ENCODE data around the gene SMIM11. TPM values are rescaled to one million over a fixed set of nuclear protein-coding genes. Genes with fewer than 3 reads are reported as not detected.

SMIM11 gene
- total RNA-seq, 1 donor from 2014 or later = 29.0 TPM

DNA sequence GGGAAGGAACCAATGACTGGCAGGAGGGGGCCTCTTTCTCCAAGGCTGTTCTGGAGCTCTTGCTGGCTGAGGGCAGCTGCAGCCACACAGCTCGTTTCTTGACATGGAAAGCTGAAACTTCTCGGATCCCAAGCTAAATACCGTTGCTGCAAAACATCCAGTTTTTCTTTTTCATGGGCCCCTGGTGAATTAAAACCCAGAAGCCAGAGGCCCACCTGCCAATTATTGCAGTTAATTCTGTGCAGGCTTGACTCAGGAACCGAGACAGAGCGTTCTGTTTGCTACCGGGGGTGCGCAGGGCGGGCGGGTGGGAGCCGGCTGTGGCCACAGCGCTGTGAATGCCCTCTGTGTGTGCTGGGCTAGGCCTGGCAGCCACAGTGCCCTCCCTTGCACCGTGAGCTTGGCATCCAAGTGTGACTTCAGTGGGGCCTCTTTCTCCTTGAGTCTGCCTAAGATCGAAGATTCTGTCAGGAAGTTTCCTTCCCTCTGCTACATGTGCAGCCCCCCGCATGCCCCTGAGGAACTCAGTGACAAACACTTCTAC lies 31.4 kb upstream of the SMIM11 start:
- Mint-ChIP-seq H3K36me3 (ENCODE audit: low read depth) (no peaks in the 10 kb centered on the region), H3K4me3 (ENCODE audit: low read depth) (no peak overlapping the region), H3K9me3 (no peaks in the 10 kb centered on the region), H3K4me1 (ENCODE audit: low read depth) (peaks cover 14% of the 10 kb centered on the region), H3K27ac (no peak overlapping the region), H3K27me3 (ENCODE audit: low read depth) (peaks cover 4% of the 10 kb centered on the region)
- intact Hi-C loops (cut with micrococcal nuclease) = loop anchor here (5.0 kb wide), 1 partner anchor 212 kb away; no protein-coding TSS in a partner anchor
- no peak for DNase-seq (ENCODE audit: low spot score)

- intact Hi-C loops (cut with micrococcal nuclease) = loop anchor here (5.0 kb wide), 1 partner anchor 212 kb away; no protein-coding TSS in a partner anchor
Measured at GRCh38 chr21:34344584-34344983, 30.7 kb upstream of the SMIM11 start.

DNA sequence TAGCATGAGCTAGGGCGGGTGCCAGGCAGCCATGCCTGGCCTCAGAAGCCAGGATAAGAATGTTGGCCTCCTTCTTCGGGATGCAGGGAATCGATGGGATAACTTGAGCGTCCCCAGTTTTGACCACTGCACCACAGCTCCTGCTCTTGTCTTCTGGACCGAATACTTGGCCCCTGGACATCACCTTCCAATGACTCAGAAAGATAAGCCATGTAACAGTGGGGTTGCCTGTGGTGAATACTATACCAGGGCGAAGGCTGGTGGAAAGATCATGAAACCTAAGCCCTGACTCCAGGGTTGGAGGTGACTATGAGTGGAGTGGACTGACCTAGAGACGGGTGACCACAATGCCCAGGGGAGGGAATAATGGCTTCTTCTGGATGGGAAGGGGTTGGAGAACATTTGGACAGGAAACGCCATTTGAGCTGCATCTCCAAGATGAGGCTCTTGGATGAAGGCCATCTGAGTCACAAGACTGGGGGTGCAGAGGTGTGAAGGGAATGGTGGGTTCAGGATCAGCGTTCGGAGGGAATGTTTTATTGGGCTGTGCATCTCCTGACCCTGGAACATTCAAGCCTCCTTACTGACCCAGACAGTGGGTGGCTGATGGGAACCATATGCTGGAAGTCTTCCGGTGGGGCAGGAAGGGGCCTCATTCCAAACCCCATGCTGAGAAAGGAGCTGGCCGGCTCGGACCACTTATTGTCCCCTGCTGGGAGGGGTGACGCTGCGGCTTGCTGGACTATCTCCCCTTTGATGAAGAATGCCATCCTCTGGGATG lies 30.0 kb upstream of the SMIM11 start:
- intact Hi-C loops (cut with micrococcal nuclease) = no loop called here
- H3K36me3 Mint-ChIP-seq (ENCODE audit: low read depth) = no peaks in the 10 kb centered on the region

More at GRCh38 chr21:34344584-34344983, 30.7 kb upstream of the SMIM11 start:
- DNase-seq (ENCODE audit: low spot score) = no peak
- no peaks in the 10 kb centered on the region for H3K36me3 Mint-ChIP-seq (ENCODE audit: low read depth)
- H3K9me3 Mint-ChIP-seq = no peaks in the 10 kb centered on the region
- H3K4me3 Mint-ChIP-seq (ENCODE audit: low read depth) = no peak overlapping the region
- H3K27me3 Mint-ChIP-seq (ENCODE audit: low read depth) = peaks cover 6% of the 10 kb centered on the region
- peaks cover 14% of the 10 kb centered on the region for H3K4me1 Mint-ChIP-seq (ENCODE audit: low read depth)
- no peak overlapping the region for H3K27ac Mint-ChIP-seq

GRCh38 chr21:34345892-34346291 lies 29.4 kb upstream of the SMIM11 start:
- H3K4me3 Mint-ChIP-seq (ENCODE audit: low read depth) = no peak overlapping the region
- H3K9me3 Mint-ChIP-seq = no peaks in the 10 kb centered on the region
- no peak for DNase-seq (ENCODE audit: low spot score)
- no peak overlapping the region for H3K27ac Mint-ChIP-seq
- intact Hi-C loops (cut with micrococcal nuclease) = no loop called here
- peaks cover 6% of the 10 kb centered on the region for H3K27me3 Mint-ChIP-seq (ENCODE audit: low read depth)
- H3K36me3 Mint-ChIP-seq (ENCODE audit: low read depth) = no peaks in the 10 kb centered on the region
- peaks cover 6% of the 10 kb centered on the region for H3K4me1 Mint-ChIP-seq (ENCODE audit: low read depth)

More for the DNA sequence above, 30.0 kb upstream of the SMIM11 start:
- H3K27ac Mint-ChIP-seq = no peak overlapping the region
- H3K4me1 Mint-ChIP-seq (ENCODE audit: low read depth) = peaks cover 10% of the 10 kb centered on the region
- H3K4me3 Mint-ChIP-seq (ENCODE audit: low read depth) = no peak overlapping the region
- peaks cover 6% of the 10 kb centered on the region for H3K27me3 Mint-ChIP-seq (ENCODE audit: low read depth)
- no peaks in the 10 kb centered on the region for H3K9me3 Mint-ChIP-seq
- no peak for DNase-seq (ENCODE audit: low spot score)

DNA sequence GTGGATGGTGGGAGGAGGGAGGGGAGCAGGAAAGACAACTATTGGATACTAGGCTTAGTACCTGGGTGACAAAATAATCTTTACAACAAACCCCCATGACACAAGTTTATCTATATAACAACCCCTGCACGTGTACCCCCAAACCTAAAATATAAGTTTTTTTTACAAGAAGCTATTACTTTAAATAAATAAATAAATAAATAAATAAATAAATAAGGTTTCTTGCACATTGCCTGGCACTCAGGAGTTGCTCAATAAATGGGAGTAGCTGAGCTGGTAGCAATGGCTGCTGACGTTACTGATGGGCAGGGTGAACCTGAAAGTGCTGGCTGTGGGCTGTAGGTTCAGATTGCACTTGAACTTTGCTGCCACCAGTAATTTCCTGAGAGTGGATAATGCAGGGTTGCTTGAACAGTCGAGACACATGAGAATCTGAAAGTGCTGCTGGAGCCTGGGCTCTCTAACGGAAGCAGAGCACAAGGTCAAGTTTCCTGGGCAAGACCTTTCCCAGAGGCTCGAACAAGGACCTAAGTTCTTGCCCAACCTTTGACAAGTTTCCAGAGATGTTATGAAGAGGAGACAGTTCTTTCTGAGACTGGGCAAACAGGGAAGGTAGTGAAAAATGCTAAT lies 26.3 kb upstream of the SMIM11 start:
- DNase-seq (ENCODE audit: low spot score) = no peak
- intact Hi-C loops (cut with micrococcal nuclease) = loop anchor here (2.0 kb wide), 1 partner anchor 424 kb away; no protein-coding TSS in a partner anchor
- no peak overlapping the region for H3K4me3 Mint-ChIP-seq (ENCODE audit: low read depth)
- no peaks in the 10 kb centered on the region for H3K9me3 Mint-ChIP-seq
- peaks cover 9% of the 10 kb centered on the region for H3K27me3 Mint-ChIP-seq (ENCODE audit: low read depth)
- H3K4me1 Mint-ChIP-seq (ENCODE audit: low read depth) = peaks cover 9% of the 10 kb centered on the region
- H3K36me3 Mint-ChIP-seq (ENCODE audit: low read depth) = no peaks in the 10 kb centered on the region
- no peak overlapping the region for H3K27ac Mint-ChIP-seq

DNA sequence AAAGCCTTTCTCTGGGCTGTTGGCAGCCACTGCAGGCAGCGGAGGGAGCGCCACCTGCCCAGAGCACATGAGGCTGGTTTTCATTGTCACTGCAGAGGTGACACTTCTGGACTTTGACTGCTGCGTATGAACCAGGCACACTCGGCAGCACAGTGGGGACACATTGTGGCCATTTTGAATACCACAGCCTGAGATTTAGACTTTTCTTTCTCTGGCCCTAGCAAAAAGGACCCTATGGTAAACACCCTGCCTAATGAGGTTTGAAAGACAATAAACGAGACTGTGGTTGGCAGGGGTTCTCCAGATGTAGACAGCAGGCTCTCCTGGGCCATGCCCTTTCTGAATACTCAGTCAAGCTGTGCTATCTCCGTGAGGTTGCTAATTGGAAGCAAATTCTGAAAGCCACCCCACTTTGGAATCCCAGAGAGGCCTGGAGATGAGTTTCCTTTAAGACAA lies 23.5 kb upstream of the SMIM11 start:
- no peak for DNase-seq (ENCODE audit: low spot score)
- H3K4me3 Mint-ChIP-seq (ENCODE audit: low read depth) = no peak overlapping the region

DNA sequence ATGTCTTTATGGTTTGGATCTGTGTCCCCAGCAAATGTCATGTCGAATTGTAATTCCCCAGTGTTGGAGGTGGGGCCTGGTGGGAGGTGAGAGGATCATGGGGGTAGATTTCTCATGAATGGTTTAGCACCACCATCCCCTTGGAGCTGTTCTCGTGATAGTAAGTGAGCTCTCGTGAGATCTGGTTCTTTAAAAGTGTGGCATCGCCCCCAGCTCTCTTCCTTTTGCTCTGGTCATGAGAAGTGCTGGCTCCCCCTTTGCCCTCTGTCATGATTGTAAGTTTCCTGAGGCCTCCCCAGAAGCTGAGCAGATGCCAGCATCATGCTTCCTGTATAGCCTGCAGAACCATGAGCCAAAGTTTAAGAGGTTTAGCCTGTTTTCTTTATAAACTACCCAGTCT lies 22.8 kb upstream of the SMIM11 start:
- no peak overlapping the region for H3K4me3 Mint-ChIP-seq (ENCODE audit: low read depth)
- peaks cover 5% of the 10 kb centered on the region for H3K4me1 Mint-ChIP-seq (ENCODE audit: low read depth)
- no peaks in the 10 kb centered on the region for H3K36me3 Mint-ChIP-seq (ENCODE audit: low read depth)
- H3K27me3 Mint-ChIP-seq (ENCODE audit: low read depth) = peaks cover 28% of the 10 kb centered on the region
- H3K27ac Mint-ChIP-seq = no peak overlapping the region
- no peaks in the 10 kb centered on the region for H3K9me3 Mint-ChIP-seq
- intact Hi-C loops (cut with micrococcal nuclease) = no loop called here
- DNase-seq (ENCODE audit: low spot score) = no peak

More for the DNA sequence above, 23.5 kb upstream of the SMIM11 start:
- Mint-ChIP-seq H3K27me3 (ENCODE audit: low read depth) (peaks cover 23% of the 10 kb centered on the region), H3K4me1 (ENCODE audit: low read depth) (peaks cover 9% of the 10 kb centered on the region), H3K36me3 (ENCODE audit: low read depth) (no peaks in the 10 kb centered on the region), H3K9me3 (no peaks in the 10 kb centered on the region), H3K27ac (no peak overlapping the region)
- intact Hi-C loops (cut with micrococcal nuclease) = no loop called here

GRCh38 chr21:34353182-34353581 lies 22.1 kb upstream of the SMIM11 start:
- no peak overlapping the region for H3K27ac Mint-ChIP-seq
- no peaks in the 10 kb centered on the region for H3K36me3 Mint-ChIP-seq (ENCODE audit: low read depth)
- H3K9me3 Mint-ChIP-seq = no peaks in the 10 kb centered on the region
- intact Hi-C loops (cut with micrococcal nuclease) = no loop called here
- DNase-seq (ENCODE audit: low spot score) = no peak
- H3K27me3 Mint-ChIP-seq (ENCODE audit: low read depth) = peaks cover 30% of the 10 kb centered on the region
- no peak overlapping the region for H3K4me3 Mint-ChIP-seq (ENCODE audit: low read depth)
- peaks cover 3% of the 10 kb centered on the region for H3K4me1 Mint-ChIP-seq (ENCODE audit: low read depth)

- Mint-ChIP-seq H3K4me3 (ENCODE audit: low read depth) (no peak overlapping the region), H3K27me3 (ENCODE audit: low read depth) (peaks cover 40% of the 10 kb centered on the region), H3K27ac (no peak overlapping the region), H3K4me1 (ENCODE audit: low read depth) (peaks cover 3% of the 10 kb centered on the region), H3K9me3 (peaks cover 4% of the 10 kb centered on the region), H3K36me3 (ENCODE audit: low read depth) (peaks cover 4% of the 10 kb centered on the region)
- no peak for DNase-seq (ENCODE audit: low spot score)
- intact Hi-C loops (cut with micrococcal nuclease) = no loop called here
Measured at GRCh38 chr21:34354836-34355235, 20.5 kb upstream of the SMIM11 start.

DNA sequence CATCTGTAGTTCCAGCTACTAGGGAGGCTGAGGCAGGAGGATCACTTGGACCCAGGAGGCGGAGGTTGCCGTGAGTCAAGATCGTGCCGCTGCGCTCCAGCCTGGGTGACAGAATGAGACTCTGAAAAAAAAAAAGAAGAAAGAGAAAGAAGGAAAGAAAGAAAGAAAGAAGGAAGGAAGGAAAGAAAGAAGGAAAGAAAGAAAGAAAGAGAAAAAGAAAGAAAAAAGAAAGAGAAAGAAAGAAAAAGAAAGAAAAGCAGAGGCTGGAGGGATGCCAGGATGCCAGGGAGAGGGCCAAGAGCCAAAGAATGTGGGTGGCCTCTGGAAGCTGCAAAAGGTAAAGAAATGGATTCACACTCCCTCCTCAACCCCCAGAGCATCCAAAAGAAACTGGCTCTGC lies 19.7 kb upstream of the SMIM11 start:
- Mint-ChIP-seq H3K36me3 (ENCODE audit: low read depth) (peaks cover 4% of the 10 kb centered on the region), H3K27ac (no peak overlapping the region), H3K4me3 (ENCODE audit: low read depth) (no peak overlapping the region), H3K27me3 (ENCODE audit: low read depth) (peaks cover 44% of the 10 kb centered on the region), H3K4me1 (ENCODE audit: low read depth) (peaks cover 3% of the 10 kb centered on the region), H3K9me3 (peaks cover 4% of the 10 kb centered on the region)
- no peak for DNase-seq (ENCODE audit: low spot score)
- intact Hi-C loops (cut with micrococcal nuclease) = no loop called here

DNA sequence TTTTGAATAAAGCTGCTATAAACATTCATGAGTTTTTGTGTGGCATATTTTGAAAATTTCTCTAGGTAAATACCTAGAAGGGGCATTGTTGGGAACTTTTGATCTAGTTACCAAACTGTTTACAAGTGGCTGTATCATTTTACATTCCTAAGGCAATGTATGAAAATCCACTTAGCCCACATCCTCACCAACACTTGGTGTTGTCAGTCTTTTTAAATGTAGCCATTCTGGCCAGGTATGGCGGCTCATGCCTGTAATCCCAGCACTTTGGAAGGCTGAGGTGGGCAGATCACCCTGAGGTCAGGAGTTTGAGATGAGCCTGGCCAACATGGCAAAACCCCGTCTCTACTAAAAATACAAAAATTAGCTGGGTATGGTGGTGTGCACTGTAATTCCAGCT lies 17.4 kb upstream of the SMIM11 start:
- H3K4me1 Mint-ChIP-seq (ENCODE audit: low read depth) = peaks cover 10% of the 10 kb centered on the region
- DNase-seq (ENCODE audit: low spot score) = no peak
- intact Hi-C loops (cut with micrococcal nuclease) = no loop called here
- peaks cover 4% of the 10 kb centered on the region for H3K9me3 Mint-ChIP-seq
- peaks cover 4% of the 10 kb centered on the region for H3K36me3 Mint-ChIP-seq (ENCODE audit: low read depth)
- H3K27ac Mint-ChIP-seq = no peak overlapping the region
- no peak overlapping the region for H3K4me3 Mint-ChIP-seq (ENCODE audit: low read depth)
- peaks cover 49% of the 10 kb centered on the region for H3K27me3 Mint-ChIP-seq (ENCODE audit: low read depth)

GRCh38 chr21:34358866-34359265 lies 16.4 kb upstream of the SMIM11 start:
- Mint-ChIP-seq H3K36me3 (ENCODE audit: low read depth) (peaks cover 4% of the 10 kb centered on the region), H3K4me3 (ENCODE audit: low read depth) (no peak overlapping the region), H3K9me3 (peaks cover 4% of the 10 kb centered on the region), H3K4me1 (ENCODE audit: low read depth) (peaks cover 8% of the 10 kb centered on the region), H3K27me3 (ENCODE audit: low read depth) (peaks cover 49% of the 10 kb centered on the region), H3K27ac (no peak overlapping the region)
- no peak for DNase-seq (ENCODE audit: low spot score)
- intact Hi-C loops (cut with micrococcal nuclease) = no loop called here
